ENCODE measurements around the gene BCL2L1.

BCL2L1 gene

GRCh38 chr20:31723319-31724078 lies 831 bp upstream of the BCL2L1 start:
- DNase-seq: peak; percentile 93 to 94

GRCh38 chr20:31723069-31723318 lies 326 bp upstream of the BCL2L1 start:
- no peak for DNase-seq

GRCh38 chr20:31721408-31722256 lies 1.0 kb downstream of the BCL2L1 start:
- no peak for DNase-seq

GRCh38 chr20:31720486-31721407 lies 1.9 kb downstream of the BCL2L1 start:
- no peak for DNase-seq

- DNase-seq: peak in 1 of 2 experiments; percentile 23
Observed at GRCh38 chr20:31719644-31720485, 2.8 kb downstream of the BCL2L1 start.

GRCh38 chr20:31718952-31719643 lies 3.6 kb downstream of the BCL2L1 start:
- DNase-seq: no peak

GRCh38 chr20:31717478-31718201 lies 5.0 kb downstream of the BCL2L1 start:
- DNase-seq: no peak

- no peak for DNase-seq
Observed at GRCh38 chr20:31716818-31717477, 5.7 kb downstream of the BCL2L1 start.

- no peak for DNase-seq
Observed at GRCh38 chr20:31716351-31716750, 6.3 kb downstream of the BCL2L1 start.

GRCh38 chr20:31715766-31716165 lies 6.9 kb downstream of the BCL2L1 start:
- DNase-seq: no peak

GRCh38 chr20:31713312-31714273 lies 9.1 kb downstream of the BCL2L1 start:
- no peak for DNase-seq

- DNase-seq: no peak
Observed at GRCh38 chr20:31712564-31713311, 9.9 kb downstream of the BCL2L1 start.

GRCh38 chr20:31712112-31712553 lies 10.5 kb downstream of the BCL2L1 start:
- DNase-seq: peak; percentile 17 to 35

- DNase-seq: no peak
Observed at GRCh38 chr20:31711179-31712111, 11.2 kb downstream of the BCL2L1 start.

GRCh38 chr20:31710423-31711108 lies 12.1 kb downstream of the BCL2L1 start:
- peak in 1 of 2 experiments; percentile 11 for DNase-seq

GRCh38 chr20:31709939-31710338 lies 12.7 kb downstream of the BCL2L1 start:
- DNase-seq: no peak

All from SHP77 (cell line).